ENCODE measurements around the gene B9D2.

DNA sequence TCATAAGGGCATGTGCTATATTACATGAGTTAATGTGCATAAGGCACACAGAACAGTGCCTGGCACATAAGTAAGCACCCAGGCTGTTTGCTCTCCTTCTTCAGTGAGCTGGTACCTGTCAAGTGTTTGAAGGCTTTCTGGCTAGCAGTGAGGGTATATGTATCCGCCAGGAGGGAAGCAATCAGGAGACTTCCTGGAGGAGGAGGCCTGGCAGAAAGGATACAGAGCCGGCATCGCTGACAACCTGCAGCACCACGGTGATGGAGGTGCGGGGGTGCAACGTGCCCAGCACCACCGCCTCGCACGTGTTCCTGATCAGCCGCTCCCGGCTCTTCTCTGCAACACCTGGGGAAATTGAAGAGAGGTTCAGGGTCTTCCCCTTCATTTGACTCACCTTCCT is 27.7 kb upstream of the B9D2 start:
- TF ChIP-seq, protein P1, sequence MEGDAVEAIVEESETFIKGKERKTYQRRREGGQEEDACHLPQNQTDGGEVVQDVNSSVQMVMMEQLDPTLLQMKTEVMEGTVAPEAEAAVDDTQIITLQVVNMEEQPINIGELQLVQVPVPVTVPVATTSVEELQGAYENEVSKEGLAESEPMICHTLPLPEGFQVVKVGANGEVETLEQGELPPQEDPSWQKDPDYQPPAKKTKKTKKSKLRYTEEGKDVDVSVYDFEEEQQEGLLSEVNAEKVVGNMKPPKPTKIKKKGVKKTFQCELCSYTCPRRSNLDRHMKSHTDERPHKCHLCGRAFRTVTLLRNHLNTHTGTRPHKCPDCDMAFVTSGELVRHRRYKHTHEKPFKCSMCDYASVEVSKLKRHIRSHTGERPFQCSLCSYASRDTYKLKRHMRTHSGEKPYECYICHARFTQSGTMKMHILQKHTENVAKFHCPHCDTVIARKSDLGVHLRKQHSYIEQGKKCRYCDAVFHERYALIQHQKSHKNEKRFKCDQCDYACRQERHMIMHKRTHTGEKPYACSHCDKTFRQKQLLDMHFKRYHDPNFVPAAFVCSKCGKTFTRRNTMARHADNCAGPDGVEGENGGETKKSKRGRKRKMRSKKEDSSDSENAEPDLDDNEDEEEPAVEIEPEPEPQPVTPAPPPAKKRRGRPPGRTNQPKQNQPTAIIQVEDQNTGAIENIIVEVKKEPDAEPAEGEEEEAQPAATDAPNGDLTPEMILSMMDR (IDR thresholded peaks at IDR 0.05), result no peak
- TF ChIP-seq POLR2A (IDR thresholded peaks at IDR 0.05), result no peak
